OCI-LY7 (cell line): ENCODE results near the gene KBTBD13. TPM values are rescaled to one million over a fixed set of nuclear protein-coding genes. Genes with fewer than 3 reads are reported as not detected.
"Not testable (repeated sequence)": the region's sequence is repeated elsewhere in the genome, so short reads cannot be mapped to it uniquely, and the experiment has no call there.

Experiments
- BruUV-seq: library from RNA; stranded (reverse); fragments of 400-500 nt; replicated peaks from 2 replicates; lab custom pipeline; 2021; lab: Mats Ljungman, UMichigan
- CTCF ChIA-PET: fragments of 300-600 bp; sonication (Branson Sonifier 250); formaldehyde crosslinking; loops from one replicate; lab custom pipeline; 2022; ENCODE audit warnings: antibody characterized with exemption; ENCODE audit not compliant: unreplicated experiment; lab: Charles Lee
- POLR2A ChIA-PET: fragments of 300-600 bp; sonication (Branson Sonifier 250); formaldehyde crosslinking; loops from one replicate; lab custom pipeline; 2022; ENCODE audit warnings: antibody characterized with exemption; lab: Charles Lee
- DNase-seq: peaks from one replicate; pipeline ENCODE4 v3.0.0-alpha.2; 2015; ENCODE audit warnings: low spot score
- H2AFZ ChIP-seq: fragments of 200-600 bp; sonication (generic), shearing (Covaris generic); 2 replicates; pipeline ENCODE4 v1.6.1; 2014; ENCODE audit warnings: mild to moderate bottlenecking, antibody characterized with exemption, low read length, moderate library complexity
- H3K27ac ChIP-seq: fragments of 200-600 bp; sonication (generic); 2 replicates; pipeline ENCODE4 v1.5.1; 2014; ENCODE audit warnings: mixed run types, low read depth, mild to moderate bottlenecking, moderate library complexity, low read length, inconsistent platforms; ENCODE audit not compliant: poor library complexity, severe bottlenecking
- H3K36me3 ChIP-seq: fragments of 200-600 bp; sonication (generic); 2 replicates; pipeline ENCODE4 v1.6.1; 2014; ENCODE audit warnings: mild to moderate bottlenecking, antibody characterized with exemption, low read length, moderate library complexity, mixed read lengths; ENCODE audit not compliant: insufficient read depth
- H3K4me1 ChIP-seq: fragments of 200-600 bp; sonication (generic); 2 replicates; pipeline ENCODE4 v1.5.1; 2014; ENCODE audit warnings: mild to moderate bottlenecking, low read length; ENCODE audit not compliant: insufficient read depth, poor library complexity, severe bottlenecking
- H3K4me2 ChIP-seq: fragments of 200-600 bp; sonication (generic); 2 replicates; pipeline ENCODE4 v1.6.1; 2014; ENCODE audit warnings: mild to moderate bottlenecking, low read length
- H3K4me3 ChIP-seq: fragments of 200-600 bp; sonication (generic); 2 replicates; pipeline ENCODE4 v1.5.1; 2014; ENCODE audit warnings: mild to moderate bottlenecking, low read depth, low read length; ENCODE audit not compliant: poor library complexity, severe bottlenecking
- H3K79me2 ChIP-seq: fragments of 200-600 bp; sonication (generic); 2 replicates; pipeline ENCODE4 v1.6.1; 2016; ENCODE audit warnings: low read depth, mild to moderate bottlenecking, low read length, moderate library complexity, mixed read lengths; ENCODE audit not compliant: insufficient read depth
- H3K9me2 ChIP-seq: fragments of 200-600 bp; sonication (generic); 2 replicates; pipeline ENCODE4 v1.6.1; 2016; ENCODE audit warnings: mild to moderate bottlenecking, low read length, mixed read lengths; ENCODE audit not compliant: insufficient read depth
- H3K9me3 ChIP-seq: fragments of 200-600 bp; sonication (generic); 2 replicates; pipeline ENCODE4 v1.6.1; 2014; ENCODE audit warnings: mild to moderate bottlenecking, mixed run types, low read length, mixed read lengths
- H4K20me1 ChIP-seq: fragments of 200-600 bp; sonication (generic); 2 replicates; pipeline ENCODE4 v1.6.1; 2014; ENCODE audit warnings: mild to moderate bottlenecking, antibody characterized with exemption, low read length, moderate library complexity, mixed read lengths; ENCODE audit not compliant: insufficient read depth
- CTCF ChIP-seq: fragments of 200-600 bp; sonication (generic); conservative IDR thresholded peaks from 2 replicates; pipeline ENCODE4 v1.5.1; 2014; ENCODE audit warnings: mild to moderate bottlenecking, antibody characterized with exemption, low read length, moderate library complexity, mixed read lengths
- EZH2phosphoT487 ChIP-seq: fragments of 200-600 bp; sonication (generic); IDR thresholded peaks from 2 replicates; pipeline ENCODE4 v1.6.1; 2018; ENCODE audit warnings: low read depth, borderline replicate concordance, mild to moderate bottlenecking, mixed run types, antibody characterized with exemption, low read length, moderate library complexity, mixed read lengths
- intact Hi-C: fragments of 100-400 bp; cut with micrococcal nuclease; formaldehyde crosslinking; loops from one replicate; pipeline ENCODE4 v1.10.0; 2022; ENCODE audit not compliant: unreplicated experiment
- total RNA-seq, 2 experiments: library from RNA; depleted of rRNA in 1 of 2; stranded (reverse); fragments of >200 nt in 1 of 2; shearing (Covaris generic) in 1 of 2; gene quantifications; 2 replicates each; pipeline ENCODE4 v1.2.3, GENCODE V29; 2014 to 2022

KBTBD13 gene
- total RNA-seq, 2 experiments from 2014 or later, result not detected

- H3K9me2 ChIP-seq, result no peaks in the 10 kb centered on the region
- H3K79me2 ChIP-seq, result no peaks in the 10 kb centered on the region
- H3K4me3 ChIP-seq, result no peak overlapping the region
- H3K4me1 ChIP-seq, result peaks cover 5% of the 10 kb centered on the region
- intact Hi-C loops, result no loop called here
- TF ChIP-seq CTCF (no peak), EZH2phosphoT487 (no peak)
- POLR2A ChIA-PET, result interaction anchor here (0.7 kb wide), 1 partner anchor 60 kb away, joined by 3 read pairs; no protein-coding TSS in a partner anchor
- no peaks in the 10 kb centered on the region for H3K9me3 ChIP-seq
- no peak overlapping the region for H3K4me2 ChIP-seq
- DNase-seq, result no peak
- no peaks in the 10 kb centered on the region for H4K20me1 ChIP-seq
- no peak overlapping the region for H2AFZ ChIP-seq
- BruUV-seq, result no TSS peak
- CTCF ChIA-PET, result no interaction called here
- no peak overlapping the region for H3K27ac ChIP-seq
- no peaks in the 10 kb centered on the region for H3K36me3 ChIP-seq
These were observed 4.5 kb upstream of the KBTBD13 start for GRCh38 chr15:65072027-65072426.

- DNase-seq, result no peak
- TF ChIP-seq EZH2phosphoT487 (no peak), CTCF (no peak)
- Histone ChIP-seq H3K9me2 (no peaks in the 10 kb centered on the region), H3K4me3 (no peak overlapping the region), H3K79me2 (no peaks in the 10 kb centered on the region), H3K9me3 (no peaks in the 10 kb centered on the region), H3K4me1 (peaks cover 5% of the 10 kb centered on the region), H3K36me3 (no peaks in the 10 kb centered on the region), H3K27ac (no peak overlapping the region), H2AFZ (no peak overlapping the region), H4K20me1 (no peaks in the 10 kb centered on the region), H3K4me2 (no peak overlapping the region)
- no TSS peak for BruUV-seq
- CTCF ChIA-PET, result no interaction called here
- intact Hi-C loops, result no loop called here
- POLR2A ChIA-PET, result interaction anchor here (0.7 kb wide), 2 partner anchors 19 to 60 kb away, joined by 3 read pairs; no protein-coding TSS in a partner anchor
These were observed 3.9 kb upstream of the KBTBD13 start for GRCh38 chr15:65072617-65073016.

- POLR2A ChIA-PET, H3K27ac ChIP-seq, DNase-seq, intact Hi-C loops, H3K36me3 ChIP-seq, H4K20me1 ChIP-seq, H3K4me1 ChIP-seq, H3K9me2 ChIP-seq, H3K4me2 ChIP-seq, H2AFZ ChIP-seq, BruUV-seq, CTCF ChIA-PET, H3K79me2 ChIP-seq, H3K9me3 ChIP-seq, H3K4me3 ChIP-seq: not testable (repeated sequence)
These were observed 1.6 kb upstream of the KBTBD13 start for GRCh38 chr15:65074946-65075345.

- CTCF ChIA-PET, result interaction anchor here (0.6 kb wide), 2 partner anchors 10 to 27 kb away, joined by 3 read pairs; no protein-coding TSS in a partner anchor
- H3K9me2 ChIP-seq, H3K79me2 ChIP-seq, H3K4me2 ChIP-seq, DNase-seq, H2AFZ ChIP-seq, POLR2A ChIA-PET, intact Hi-C loops, H3K4me1 ChIP-seq, H4K20me1 ChIP-seq, H3K4me3 ChIP-seq, BruUV-seq, H3K27ac ChIP-seq, H3K36me3 ChIP-seq, H3K9me3 ChIP-seq: not testable (repeated sequence)
These were observed 745 bp upstream of the KBTBD13 start for GRCh38 chr15:65075607-65076395.
